ENCODE data around the gene CXCL16.
"Not testable (repeated sequence)": the region's sequence is repeated elsewhere in the genome, so short reads cannot be mapped to it uniquely, and the experiment has no call there.

CXCL16 gene

DNA sequence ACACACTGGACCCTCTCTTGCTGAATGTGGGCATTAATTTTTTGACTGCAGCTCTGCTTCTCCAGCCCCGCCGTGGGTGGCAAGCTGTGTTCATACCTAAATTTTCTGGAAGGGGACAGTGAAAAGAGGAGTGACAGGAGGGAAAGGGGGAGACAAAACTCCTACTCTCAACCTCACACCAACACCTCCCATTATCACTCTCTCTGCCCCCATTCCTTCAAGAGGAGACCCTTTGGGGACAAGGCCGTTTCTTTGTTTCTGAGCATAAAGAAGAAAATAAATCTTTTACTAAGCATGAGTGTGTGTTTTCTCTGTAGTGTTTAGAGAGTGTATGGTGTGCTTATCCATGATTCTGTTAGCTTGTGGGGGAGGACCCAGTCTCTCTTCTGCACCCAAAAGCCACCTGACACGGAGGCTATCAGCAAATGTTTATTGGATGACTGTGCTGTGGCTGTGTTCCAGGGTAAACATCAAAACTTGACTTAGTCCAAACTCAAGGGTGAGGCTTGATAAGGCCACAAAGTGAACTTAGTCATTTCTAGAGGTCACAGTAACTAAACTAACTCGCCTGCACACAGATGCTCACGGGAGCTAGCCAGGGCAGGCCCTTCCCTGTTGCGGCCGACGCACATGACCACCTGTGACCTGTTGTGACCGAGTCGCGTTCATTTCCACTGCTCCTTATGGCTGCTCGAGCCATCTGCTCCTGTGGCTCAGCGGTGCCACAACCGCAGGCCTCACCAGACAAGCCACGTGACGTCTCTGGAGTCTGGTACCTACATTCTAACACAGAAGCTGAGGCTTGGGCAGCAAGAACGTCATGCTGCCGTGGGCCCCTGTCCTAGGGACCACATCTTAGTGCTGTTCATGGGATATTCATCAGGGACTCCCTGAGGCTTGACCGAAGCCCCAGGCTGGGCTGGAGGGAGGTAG lies 18.3 kb downstream of the CXCL16 start:
- no peak for DNase-seq (ENCODE audit: low read depth in 2 of 2)

DNA sequence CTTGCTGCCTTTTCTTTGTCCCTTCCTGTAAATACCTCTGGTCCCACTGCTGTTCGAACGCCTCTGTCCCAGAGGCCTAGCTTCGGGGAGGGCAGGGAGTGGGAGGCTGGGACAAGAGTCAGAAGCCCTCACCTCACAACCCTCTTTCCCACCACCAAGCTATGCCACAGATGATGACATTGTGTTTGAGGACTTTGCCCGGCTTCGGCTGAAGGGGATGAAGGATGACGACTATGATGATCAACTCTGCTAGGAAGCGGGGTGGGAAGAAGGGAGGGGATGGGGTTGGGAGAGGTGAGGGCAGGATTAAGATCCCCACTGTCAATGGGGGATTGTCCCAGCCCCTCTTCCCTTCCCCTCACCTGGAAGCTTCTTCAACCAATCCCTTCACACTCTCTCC lies 18.9 kb downstream of the CXCL16 start:
- DNase-seq (ENCODE audit: low read depth in 2 of 2) = no peak

DNA sequence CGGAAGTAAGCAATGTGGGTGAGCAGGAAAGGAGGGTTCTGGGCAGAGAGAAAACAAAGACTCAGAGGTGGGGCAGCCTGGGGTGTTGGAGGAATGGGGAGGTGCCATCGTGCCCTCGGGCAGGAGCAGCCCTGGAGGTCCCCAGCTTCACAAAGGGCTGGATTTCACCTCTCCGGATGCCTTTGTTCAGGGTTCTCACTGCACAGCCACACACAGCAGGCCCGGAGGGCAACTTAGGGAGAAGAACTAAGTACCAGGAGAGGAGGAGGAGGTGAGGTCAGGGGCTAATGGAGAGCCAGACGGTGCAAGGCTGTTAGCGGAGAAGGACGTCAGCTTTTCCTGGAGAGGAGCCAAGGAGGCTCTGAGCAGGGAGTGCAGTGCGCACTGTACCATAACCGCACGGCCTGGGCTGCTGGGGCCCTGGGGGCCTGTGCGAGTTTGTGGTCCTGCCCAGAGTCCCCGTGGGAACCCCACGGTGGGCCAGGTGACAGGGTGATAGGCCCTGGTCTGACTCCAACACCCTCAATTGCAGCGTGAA lies 20.0 kb downstream of the CXCL16 start:
- DNase-seq (ENCODE audit: low read depth in 2 of 2) = no peak

DNA sequence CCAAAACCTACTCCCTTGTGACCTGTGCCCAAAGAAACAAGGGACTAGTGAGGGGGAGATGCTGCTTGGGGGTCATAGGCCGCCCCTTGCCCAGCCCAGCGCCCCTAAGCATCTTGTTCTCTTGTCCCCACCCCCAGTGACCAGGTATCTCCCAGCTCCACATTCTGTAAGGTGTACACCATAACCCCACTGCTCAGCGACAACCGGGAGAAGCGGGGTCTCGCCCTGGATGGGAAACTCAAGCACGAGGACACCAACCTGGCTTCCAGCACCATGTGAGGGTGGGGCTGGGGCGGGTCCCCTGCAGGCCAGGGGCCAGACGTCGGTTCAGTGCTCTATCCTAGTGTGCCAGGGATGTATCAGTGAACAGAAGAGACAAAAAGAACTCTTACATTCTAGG lies 20.6 kb downstream of the CXCL16 start:
- DNase-seq (ENCODE audit: low read depth in 2 of 2) = no peak

DNA sequence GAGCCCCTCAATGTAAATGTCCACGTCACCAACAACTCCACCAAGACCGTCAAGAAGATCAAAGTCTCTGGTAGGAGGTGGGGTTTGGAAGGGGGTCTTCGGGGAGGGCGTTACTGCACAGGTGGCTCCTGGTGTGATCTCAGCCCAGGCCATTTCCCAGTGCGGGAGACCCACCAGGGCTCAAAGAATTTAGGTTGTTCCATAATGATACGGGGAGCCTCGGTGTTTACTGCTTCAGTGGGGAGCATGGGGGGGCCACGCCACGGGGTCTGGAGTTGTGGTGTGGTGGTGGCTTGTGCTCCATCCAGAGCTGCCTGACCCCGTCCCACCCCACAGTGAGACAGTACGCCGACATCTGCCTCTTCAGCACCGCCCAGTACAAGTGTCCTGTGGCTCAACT lies 21.5 kb downstream of the CXCL16 start:
- DNase-seq (ENCODE audit: low read depth in 2 of 2) = no peak

DNA sequence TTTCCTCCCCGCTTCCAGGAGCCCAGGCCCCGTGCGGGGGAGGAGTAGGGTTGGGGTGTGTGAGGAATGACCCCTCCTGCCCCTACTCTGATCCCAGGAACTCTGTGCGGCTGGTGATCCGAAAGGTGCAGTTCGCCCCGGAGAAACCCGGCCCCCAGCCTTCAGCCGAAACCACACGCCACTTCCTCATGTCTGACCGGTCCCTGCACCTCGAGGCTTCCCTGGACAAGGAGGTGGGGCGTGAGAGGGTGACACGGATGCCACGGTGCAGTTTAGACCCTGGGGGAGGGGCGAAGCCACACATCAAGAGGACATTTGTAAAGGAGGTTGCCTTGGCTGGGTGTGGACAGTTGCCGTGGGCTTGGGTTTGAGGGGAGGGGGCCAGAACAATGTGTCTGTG lies 21.9 kb downstream of the CXCL16 start:
- DNase-seq (ENCODE audit: low read depth in 2 of 2) = no peak

- no peak for DNase-seq (ENCODE audit: low read depth in 2 of 2)
These were observed 23.6 kb downstream of the CXCL16 start for GRCh38 chr17:4716081-4716480.

GRCh38 chr17:4715063-4715744 lies 24.5 kb downstream of the CXCL16 start:
- DNase-seq (ENCODE audit: low read depth in 2 of 2) = no peak

DNA sequence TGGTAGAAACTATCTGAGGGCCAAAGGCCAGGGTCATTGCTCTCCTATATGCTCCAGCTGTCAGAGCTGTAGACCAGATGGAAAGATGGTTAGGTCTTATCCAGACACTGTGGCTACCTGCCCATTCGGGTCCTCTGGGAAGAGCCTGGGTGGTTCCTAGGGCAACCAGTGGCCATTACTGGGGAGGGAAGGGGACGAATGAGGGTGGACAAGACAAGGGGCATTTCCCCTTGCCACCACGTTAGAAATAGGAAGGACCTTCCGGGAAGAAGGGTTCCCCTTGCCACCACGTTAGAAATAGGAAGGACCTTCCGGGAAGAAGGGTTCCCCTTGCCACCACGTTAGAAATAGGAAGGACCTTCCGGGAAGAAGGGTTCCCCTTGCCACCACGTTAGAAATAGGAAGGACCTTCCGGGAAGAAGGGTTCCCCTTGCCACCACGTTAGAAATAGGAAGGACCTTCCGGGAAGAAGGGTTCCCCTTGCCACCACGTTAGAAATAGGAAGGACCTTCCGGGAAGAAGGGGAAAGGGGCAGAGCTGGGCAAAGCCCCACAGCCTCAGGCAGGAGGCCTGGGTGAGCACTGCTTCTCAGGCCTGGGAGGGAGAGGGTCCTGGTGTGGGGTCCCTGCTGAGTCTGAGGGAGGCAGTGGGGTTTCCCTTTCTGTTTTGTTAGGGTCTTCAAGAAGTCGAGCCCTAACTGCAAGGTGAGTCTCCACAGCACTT lies 25.2 kb downstream of the CXCL16 start:
- not testable (repeated sequence) for DNase-seq (ENCODE audit: low read depth in 2 of 2)

DNA sequence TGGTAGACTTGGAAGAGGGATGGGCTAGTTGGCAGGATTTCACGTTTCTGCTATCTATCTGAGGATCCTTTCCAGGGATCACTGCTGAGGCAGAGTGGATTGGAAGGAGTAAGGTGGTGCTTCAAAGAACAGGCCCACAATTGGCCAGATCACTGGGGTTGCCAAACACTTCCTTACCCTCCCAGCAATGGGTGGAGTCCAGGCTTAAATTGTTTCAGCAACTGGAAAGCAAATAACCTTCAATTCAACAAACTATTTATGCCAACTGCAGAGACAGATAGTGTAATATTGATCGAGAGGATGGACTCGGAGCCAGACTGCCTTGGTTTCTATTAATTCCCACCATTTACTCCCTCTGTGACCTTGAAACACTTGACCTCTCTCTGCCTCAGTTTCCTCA lies 27.2 kb downstream of the CXCL16 start:
- no peak for DNase-seq (ENCODE audit: low read depth in 2 of 2)

DNA sequence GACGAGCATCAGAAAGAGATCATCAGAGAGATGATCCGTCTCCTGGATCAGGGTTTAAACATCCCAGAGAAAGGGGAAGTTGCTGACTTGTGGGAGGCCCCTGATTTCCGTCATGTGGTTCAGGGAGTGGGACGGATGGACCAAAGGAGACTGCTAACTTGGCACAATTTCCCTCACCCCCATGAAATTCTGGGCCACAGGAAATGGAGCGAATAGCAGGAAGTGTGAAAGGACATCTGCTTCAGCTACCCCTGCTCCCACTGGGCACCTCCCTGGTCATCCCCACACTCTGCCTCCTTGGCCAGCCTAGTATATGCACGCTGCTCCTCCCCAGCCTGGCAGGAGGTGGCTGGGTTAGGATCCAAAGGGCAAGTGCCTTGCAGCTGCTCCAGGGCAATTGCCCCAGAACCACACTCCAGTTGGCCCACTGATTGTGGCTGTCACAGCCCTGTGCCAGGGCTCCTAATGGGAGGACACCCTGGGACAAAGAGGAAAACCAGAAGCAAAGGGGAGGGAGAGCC lies 28.0 kb downstream of the CXCL16 start:
- no peak for DNase-seq (ENCODE audit: low read depth in 2 of 2)

GRCh38 chr17:4710693-4711634 lies 28.8 kb downstream of the CXCL16 start:
- DNase-seq (ENCODE audit: low read depth in 2 of 2) = peak in 1 of 2 donors; percentile 28

- peak; percentile 98 for DNase-seq (ENCODE audit: low read depth in 2 of 2)
These were observed 29.7 kb downstream of the CXCL16 start, which contains the start of gene ARRB2 for GRCh38 chr17:4709794-4710692. ARRB2 (plus strand) TSS chr17:4710632; CDS start chr17:4710722, 90 bp downstream.

- no peak for DNase-seq (ENCODE audit: low read depth in 2 of 2)
These were observed 31.3 kb downstream of the CXCL16 start for GRCh38 chr17:4708436-4708835.

GRCh38 chr17:4706121-4706520 lies 33.6 kb downstream of the CXCL16 start:
- no peak for DNase-seq (ENCODE audit: low read depth in 2 of 2)

DNA sequence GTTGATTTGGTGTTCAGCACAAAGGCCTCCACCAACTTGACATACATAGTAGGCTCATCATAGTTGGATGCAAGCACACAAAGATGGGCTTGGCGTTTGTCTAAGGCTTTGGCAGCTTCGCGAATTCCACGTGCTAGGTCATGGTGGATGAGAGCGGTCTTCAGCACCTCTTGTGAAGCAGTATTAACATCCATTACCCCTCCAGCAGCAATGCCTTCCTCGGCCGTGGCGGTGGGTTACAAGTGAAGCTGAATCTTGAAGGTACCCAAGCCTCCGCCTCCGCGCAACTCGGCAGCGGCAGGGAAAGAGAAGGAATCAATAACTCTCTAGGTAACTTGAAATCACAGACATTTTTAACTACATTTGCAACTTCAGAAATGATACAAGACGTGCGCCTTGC lies 34.7 kb downstream of the CXCL16 start:
- DNase-seq (ENCODE audit: low read depth in 2 of 2) = no peak

GRCh38 chr17:4704574-4704907 lies 35.2 kb downstream of the CXCL16 start:
- not testable (repeated sequence) for DNase-seq (ENCODE audit: low read depth in 2 of 2)

GRCh38 chr17:4703330-4703691 lies 36.4 kb downstream of the CXCL16 start:
- no peak for DNase-seq (ENCODE audit: low read depth in 2 of 2)

GRCh38 chr17:4701116-4701515 lies 38.6 kb downstream of the CXCL16 start:
- DNase-seq (ENCODE audit: low read depth in 2 of 2) = no peak
